GM11168 (cell line): ENCODE measurements around the gene GNAL.
"Not testable (repeated sequence)": the region's sequence is repeated elsewhere in the genome, so short reads cannot be mapped to it uniquely, and the experiment has no call there.

ENCODE experiments used
- in situ Hi-C: fragments of 300-500 bp; cut with MboI; formaldehyde crosslinking; loops from one replicate; pipeline ENCODE4 v1.12.0; 2022; ENCODE audit warnings: low sequenced_read_pairs; ENCODE audit not compliant: unreplicated experiment

Gene GNAL

GRCh38 chr18:11889284-11889683 is 200.2 kb downstream of the GNAL start:
- in situ Hi-C loops = no loop called here

GRCh38 chr18:11891737-11892136 is 202.7 kb downstream of the GNAL start:
- in situ Hi-C loops = no loop called here

- in situ Hi-C loops = not testable (repeated sequence)
Observed at GRCh38 chr18:11892438-11892837, 203.4 kb downstream of the GNAL start.

- in situ Hi-C loops = no loop called here
Observed at GRCh38 chr18:11897781-11898180, 208.7 kb downstream of the GNAL start.

- in situ Hi-C loops = no loop called here
Observed at GRCh38 chr18:11899063-11899462, 210.0 kb downstream of the GNAL start.

GRCh38 chr18:11901826-11902438 is 212.9 kb downstream of the GNAL start:
- in situ Hi-C loops = no loop called here

GRCh38 chr18:11902522-11903292 is 213.6 kb downstream of the GNAL start:
- in situ Hi-C loops = no loop called here

GRCh38 chr18:11905613-11906012 is 216.5 kb downstream of the GNAL start:
- in situ Hi-C loops = no loop called here

GRCh38 chr18:11906176-11906575 is 217.1 kb downstream of the GNAL start:
- in situ Hi-C loops = no loop called here

GRCh38 chr18:11906926-11907874 is 218.1 kb downstream of the GNAL start:
- in situ Hi-C loops = no loop called here

- in situ Hi-C loops = no loop called here
Observed at GRCh38 chr18:11908182-11909060, 219.4 kb downstream of the GNAL start, which contains the start of gene MPPE1. Gene MPPE1, minus strand, starts transcription at chr18:11908317. Its CDS starts 11,053 bp downstream, at chr18:11897264.

GRCh38 chr18:11909061-11909455 is 220.0 kb downstream of the GNAL start:
- in situ Hi-C loops = no loop called here

GRCh38 chr18:11909591-11910026 is 220.5 kb downstream of the GNAL start:
- in situ Hi-C loops = no loop called here

GRCh38 chr18:11916880-11917279 is 227.8 kb downstream of the GNAL start:
- in situ Hi-C loops = not testable (repeated sequence)

GRCh38 chr18:11919522-11919921 is 230.5 kb downstream of the GNAL start:
- in situ Hi-C loops = not testable (repeated sequence)

GRCh38 chr18:11923450-11923849 is 234.4 kb downstream of the GNAL start:
- in situ Hi-C loops = loop anchor here (5.0 to 10.0 kb wide), 2 partner anchors 111 to 1326 kb away; no protein-coding TSS in a partner anchor

- in situ Hi-C loops = loop anchor here (10.0 kb wide), 1 partner anchor 109 kb away; no protein-coding TSS in a partner anchor
Observed at GRCh38 chr18:11925800-11926481, 236.9 kb downstream of the GNAL start.

- in situ Hi-C loops = loop anchor here (10.0 kb wide), 1 partner anchor 107 kb away; no protein-coding TSS in a partner anchor
Observed at GRCh38 chr18:11927497-11927896, 238.4 kb downstream of the GNAL start.

- in situ Hi-C loops = no loop called here
Observed at GRCh38 chr18:11932393-11932792, 243.3 kb downstream of the GNAL start.
